Astrocyte of the hippocampus (primary cell): ENCODE results near the gene AKT1.

Experiments used
- DNase-seq: peaks from one replicate; pipeline ENCODE4 v3.0.0; 2011; ENCODE audit warnings: low read depth, low spot score

AKT1 gene

GRCh38 chr14:104772707-104773504 is 22.6 kb downstream of the AKT1 start:
- no peak for DNase-seq

GRCh38 chr14:104771918-104772706 is 23.4 kb downstream of the AKT1 start:
- DNase-seq, result no peak

- DNase-seq, result no peak
These were observed 24.2 kb downstream of the AKT1 start for GRCh38 chr14:104771374-104771773.

- DNase-seq, result no peak
These were observed 24.7 kb downstream of the AKT1 start for GRCh38 chr14:104770851-104771272.

- DNase-seq, result no peak
These were observed 25.4 kb downstream of the AKT1 start for GRCh38 chr14:104770072-104770579.

- no peak for DNase-seq
These were observed 26.1 kb downstream of the AKT1 start for GRCh38 chr14:104769324-104770071.

GRCh38 chr14:104768437-104769323 is 26.9 kb downstream of the AKT1 start:
- DNase-seq, result peak; percentile 91

GRCh38 chr14:104767634-104767918 is 28.0 kb downstream of the AKT1 start:
- no peak for DNase-seq

- no peak for DNase-seq
These were observed 28.5 kb downstream of the AKT1 start for GRCh38 chr14:104766863-104767633.

GRCh38 chr14:104766256-104766862 is 29.2 kb downstream of the AKT1 start:
- DNase-seq, result no peak

GRCh38 chr14:104765517-104765916 is 30.0 kb downstream of the AKT1 start:
- no peak for DNase-seq

GRCh38 chr14:104758981-104759969 is 36.3 kb downstream of the AKT1 start:
- DNase-seq, result no peak

- DNase-seq, result no peak
These were observed 37.7 kb downstream of the AKT1 start for GRCh38 chr14:104757681-104758392.

- DNase-seq, result no peak
These were observed 38.3 kb downstream of the AKT1 start for GRCh38 chr14:104757238-104757585.

GRCh38 chr14:104756477-104757237 is 38.9 kb downstream of the AKT1 start:
- no peak for DNase-seq

- no peak for DNase-seq
These were observed 39.9 kb downstream of the AKT1 start for GRCh38 chr14:104755621-104756020.

GRCh38 chr14:104754213-104754851 is 41.2 kb downstream of the AKT1 start:
- no peak for DNase-seq
